ENCODE results near the gene IGFBP5. TPM values are rescaled to one million over a fixed set of nuclear protein-coding genes. Genes with fewer than 3 reads are reported as not detected.

The IGFBP5 gene
- total RNA-seq, 2 experiments from 2014 or later, result not detected

GRCh38 chr2:216694826-216695217, 527 bp downstream of the IGFBP5 start:
- DNase-seq (no peak), ATAC-seq (no peak)
- Mint-ChIP-seq H3K9me3 (ENCODE audit: low read depth) (no peaks in the 10 kb centered on the region), H3K27ac (no peak overlapping the region), H3K4me1 (peaks cover 32% of the 10 kb centered on the region), H3K27me3 (peaks cover 55% of the 10 kb centered on the region), H3K36me3 (ENCODE audit: low read depth) (no peaks in the 10 kb centered on the region), H3K4me3 (no peak overlapping the region)
- POLR2A ChIA-PET, result no interaction called here
- intact Hi-C loops (cut with DNase I, micrococcal nuclease), result loop anchor here (2.0 to 10.0 kb wide), 8 partner anchors 62 to 1062 kb away; partner anchors contain the start of gene IGFBP2 (in 2 of the 2)
- CTCF ChIA-PET, result interaction anchor here (0.7 to 1.8 kb wide), 4 partner anchors 9 to 816 kb away, joined by 3 to 8 read pairs (median 6); no protein-coding TSS in a partner anchor

- ATAC-seq, result peak; percentile 32
- H3K27ac Mint-ChIP-seq, result no peak overlapping the region
Observed at GRCh38 chr2:216694082-216694825, 1.1 kb downstream of the IGFBP5 start.

GRCh38 chr2:216693414-216694080, 1.8 kb downstream of the IGFBP5 start:
- Mint-ChIP-seq H3K9me3 (ENCODE audit: low read depth) (no peaks in the 10 kb centered on the region), H3K4me1 (peaks cover 32% of the 10 kb centered on the region), H3K36me3 (ENCODE audit: low read depth) (no peaks in the 10 kb centered on the region), H3K4me3 (peak overlapping the region; percentile 74), H3K27me3 (peaks cover 60% of the 10 kb centered on the region), H3K27ac (no peak overlapping the region)
- intact Hi-C loops (cut with DNase I, micrococcal nuclease), result loop anchor here (2.0 to 10.0 kb wide), 7 partner anchors 61 to 1064 kb away; partner anchors contain the start of gene IGFBP2 (in 2 of the 2)
- no peak for ATAC-seq
- no peak for DNase-seq
- ChIA-PET CTCF (interaction anchor here (0.5 to 2.3 kb wide), 7 partner anchors 10 to 951 kb away, joined by 3 to 8 read pairs (median 4); no protein-coding TSS in a partner anchor), POLR2A (no interaction called here)

More at GRCh38 chr2:216694082-216694825, 1.1 kb downstream of the IGFBP5 start:
- intact Hi-C loops (cut with DNase I, micrococcal nuclease), result loop anchor here (2.0 to 10.0 kb wide), 5 partner anchors 61 to 1063 kb away; partner anchors contain the start of gene IGFBP2 (in 2 of the 2)
- ChIA-PET POLR2A (no interaction called here), CTCF (interaction anchor here (0.5 to 2.3 kb wide), 7 partner anchors 9 to 950 kb away, joined by 3 to 8 read pairs (median 3); no protein-coding TSS in a partner anchor)
- Mint-ChIP-seq H3K36me3 (ENCODE audit: low read depth) (no peaks in the 10 kb centered on the region), H3K4me1 (peaks cover 32% of the 10 kb centered on the region), H3K9me3 (ENCODE audit: low read depth) (no peaks in the 10 kb centered on the region), H3K4me3 (peak overlapping the region; percentile 45), H3K27me3 (peaks cover 60% of the 10 kb centered on the region)
- DNase-seq, result peak; percentile 74

GRCh38 chr2:216692636-216693413, 2.5 kb downstream of the IGFBP5 start:
- peak overlapping the region; percentile 61 for H3K27ac Mint-ChIP-seq
- intact Hi-C loops (cut with DNase I, micrococcal nuclease), result loop anchor here (1.0 to 10.0 kb wide), 7 partner anchors 61 to 1064 kb away; partner anchors contain the start of gene IGFBP2 (in 1 of the 2)

GRCh38 chr2:216690853-216691741, 4.3 kb downstream of the IGFBP5 start:
- DNase-seq, result peak; percentile 67
- H3K4me1 Mint-ChIP-seq, result peaks cover 32% of the 10 kb centered on the region
- peaks cover 49% of the 10 kb centered on the region for H3K27me3 Mint-ChIP-seq
- H3K4me3 Mint-ChIP-seq, result peak overlapping the region; percentile 37
- intact Hi-C loops (cut with DNase I, micrococcal nuclease), result loop anchor here (5.0 to 10.0 kb wide), 4 partner anchors 59 to 1066 kb away; partner anchors contain the start of gene IGFBP2 (in 1 of the 2)
- ATAC-seq, result no peak
- H3K27ac Mint-ChIP-seq, result no peak overlapping the region
- ChIA-PET POLR2A (no interaction called here), CTCF (interaction anchor here (0.6 kb wide), 1 partner anchor 105 kb away, joined by 3 read pairs; no protein-coding TSS in a partner anchor)
- no peaks in the 10 kb centered on the region for H3K36me3 Mint-ChIP-seq (ENCODE audit: low read depth)
- H3K9me3 Mint-ChIP-seq (ENCODE audit: low read depth), result no peaks in the 10 kb centered on the region

More at GRCh38 chr2:216692636-216693413, 2.5 kb downstream of the IGFBP5 start:
- ATAC-seq (peak; percentile 59), DNase-seq (peak; percentile 84)
- H3K36me3 Mint-ChIP-seq (ENCODE audit: low read depth), result no peaks in the 10 kb centered on the region
- H3K4me1 Mint-ChIP-seq, result peaks cover 32% of the 10 kb centered on the region
- peak overlapping the region; percentile 74 for H3K4me3 Mint-ChIP-seq
- ChIA-PET CTCF (interaction anchor here (0.6 to 2.3 kb wide), 3 partner anchors 8 to 836 kb away, joined by 3 to 8 read pairs (median 5); no protein-coding TSS in a partner anchor), POLR2A (no interaction called here)
- H3K9me3 Mint-ChIP-seq (ENCODE audit: low read depth), result no peaks in the 10 kb centered on the region
- H3K27me3 Mint-ChIP-seq, result peaks cover 56% of the 10 kb centered on the region

GRCh38 chr2:216690456-216690852, 4.9 kb downstream of the IGFBP5 start:
- no peak overlapping the region for H3K4me3 Mint-ChIP-seq
- peaks cover 43% of the 10 kb centered on the region for H3K27me3 Mint-ChIP-seq
- ChIA-PET CTCF (interaction anchor here (0.6 to 1.0 kb wide), 2 partner anchors 105 to 1060 kb away, joined by 3 read pairs; no protein-coding TSS in a partner anchor), POLR2A (no interaction called here)
- no peaks in the 10 kb centered on the region for H3K9me3 Mint-ChIP-seq (ENCODE audit: low read depth)
- H3K4me1 Mint-ChIP-seq, result peaks cover 32% of the 10 kb centered on the region
- intact Hi-C loops (cut with DNase I, micrococcal nuclease), result loop anchor here (5.0 to 10.0 kb wide), 4 partner anchors 58 to 1067 kb away; partner anchors contain the start of gene IGFBP2 (in 1 of the 2)
- ATAC-seq, result no peak
- H3K27ac Mint-ChIP-seq, result no peak overlapping the region
- H3K36me3 Mint-ChIP-seq (ENCODE audit: low read depth), result no peaks in the 10 kb centered on the region
- no peak for DNase-seq

GRCh38 chr2:216689397-216689796, 6.0 kb downstream of the IGFBP5 start:
- Mint-ChIP-seq H3K27ac (no peak overlapping the region), H3K27me3 (peaks cover 41% of the 10 kb centered on the region), H3K4me3 (no peak overlapping the region), H3K9me3 (ENCODE audit: low read depth) (no peaks in the 10 kb centered on the region), H3K4me1 (peaks cover 28% of the 10 kb centered on the region), H3K36me3 (ENCODE audit: low read depth) (no peaks in the 10 kb centered on the region)
- intact Hi-C loops (cut with DNase I, micrococcal nuclease), result no loop called here
- ChIA-PET POLR2A (no interaction called here), CTCF (interaction anchor here (0.6 to 1.0 kb wide), 3 partner anchors 8 to 1061 kb away, joined by 3 to 4 read pairs (median 3); no protein-coding TSS in a partner anchor)
- DNase-seq (no peak), ATAC-seq (no peak)

- DNase-seq, result no peak
- Mint-ChIP-seq H3K27ac (no peak overlapping the region), H3K36me3 (ENCODE audit: low read depth) (no peaks in the 10 kb centered on the region), H3K4me1 (peaks cover 23% of the 10 kb centered on the region), H3K27me3 (peaks cover 40% of the 10 kb centered on the region), H3K9me3 (ENCODE audit: low read depth) (no peaks in the 10 kb centered on the region), H3K4me3 (no peak overlapping the region)
- CTCF ChIA-PET, result interaction anchor here (0.8 to 1.3 kb wide), 3 partner anchors 8 to 1025 kb away, joined by 3 to 4 read pairs (median 3); no protein-coding TSS in a partner anchor
- ATAC-seq, result no peak
- POLR2A ChIA-PET, result no interaction called here
- intact Hi-C loops (cut with DNase I, micrococcal nuclease), result no loop called here
Observed at GRCh38 chr2:216688731-216689340, 6.5 kb downstream of the IGFBP5 start.

- intact Hi-C loops (cut with DNase I, micrococcal nuclease), result no loop called here
- Mint-ChIP-seq H3K27me3 (peaks cover 40% of the 10 kb centered on the region), H3K9me3 (ENCODE audit: low read depth) (no peaks in the 10 kb centered on the region), H3K4me1 (peaks cover 16% of the 10 kb centered on the region), H3K27ac (no peak overlapping the region), H3K4me3 (no peak overlapping the region), H3K36me3 (ENCODE audit: low read depth) (no peaks in the 10 kb centered on the region)
- POLR2A ChIA-PET, result no interaction called here
- DNase-seq (peak; percentile 63), ATAC-seq (no peak)
- CTCF ChIA-PET, result interaction anchor here (0.6 to 1.3 kb wide), 2 partner anchors 178 to 819 kb away, joined by 3 read pairs; no protein-coding TSS in a partner anchor
Observed at GRCh38 chr2:216687646-216688045, 7.7 kb downstream of the IGFBP5 start.
